GM12878 (cell line): ENCODE results near the gene ELOVL5. TPM values are rescaled to one million over a fixed set of nuclear protein-coding genes. Genes with fewer than 3 reads are reported as not detected.

Experiments used
- ATF2 ChIP-seq: IDR thresholded peaks from 2 replicates; pipeline ENCODE4 v1.6.1; 2012; ENCODE audit warnings: low read length, inconsistent platforms
- CEBPB ChIP-seq, 2 experiments: fragments of 150-350 bp in 1 of 2; IDR thresholded peaks; 2 replicates each; pipeline ENCODE4 v1.6.1; 2012 to 2014; ENCODE audit warnings: low read depth in 2 of 2, low read length in 2 of 2, borderline replicate concordance in 1 of 2, inconsistent platforms in 1 of 2
- DPF2 ChIP-seq: fragments of 450-650 bp; IDR thresholded peaks from 2 replicates; pipeline ENCODE4 v1.6.1; 2017; ENCODE audit warnings: mild to moderate bottlenecking
- FOXK2 ChIP-seq: fragments of 450-650 bp; IDR thresholded peaks from 2 replicates; pipeline ENCODE4 v1.6.1; 2017; ENCODE audit warnings: mild to moderate bottlenecking, moderate library complexity
- IKZF2 ChIP-seq, 2 experiments: fragments of 450-650 bp; IDR thresholded peaks; 2 replicates each; pipeline ENCODE4 v1.6.1; 2017; ENCODE audit warnings: mild to moderate bottlenecking in 2 of 2, moderate library complexity in 2 of 2
- IRF5 ChIP-seq: fragments of 450-650 bp; IDR thresholded peaks from 2 replicates; pipeline ENCODE4 v1.6.1; 2017; ENCODE audit warnings: borderline replicate concordance
- MTA2 ChIP-seq: fragments of 450-650 bp; IDR thresholded peaks from 2 replicates; pipeline ENCODE4 v1.6.1; 2016; ENCODE audit warnings: low read depth, mild to moderate bottlenecking, moderate library complexity
- NKRF ChIP-seq: fragments of 450-650 bp; conservative IDR thresholded peaks from 2 replicates; pipeline ENCODE4 v1.6.1; 2017; ENCODE audit warnings: mild to moderate bottlenecking, moderate library complexity
- RBBP5 ChIP-seq: fragments of 200-600 bp; sonication (generic); conservative IDR thresholded peaks from 2 replicates; pipeline ENCODE4 v1.6.1; 2016
- SIX5 ChIP-seq: IDR thresholded peaks from 2 replicates; pipeline ENCODE4 v1.6.1; 2011; ENCODE audit warnings: mild to moderate bottlenecking, low read depth, low read length, moderate library complexity; ENCODE audit not compliant: severe bottlenecking
- SKIL ChIP-seq: fragments of 450-650 bp; IDR thresholded peaks from 2 replicates; pipeline ENCODE4 v1.6.1; 2017; ENCODE audit warnings: mild to moderate bottlenecking, low read depth, inconsistent platforms; ENCODE audit not compliant: poor library complexity, severe bottlenecking
- SP1 ChIP-seq: IDR thresholded peaks from one replicate; pipeline ENCODE4 v1.6.1; 2011; ENCODE audit warnings: low read depth, low read length
- ZBTB4 ChIP-seq: fragments of 450-650 bp; formaldehyde crosslinking; IDR thresholded peaks from 2 replicates; pipeline ENCODE4 v1.4.0; 2022; ENCODE audit warnings: mild to moderate bottlenecking, moderate library complexity
- ZNF592 ChIP-seq: fragments of 450-650 bp; IDR thresholded peaks from 2 replicates; pipeline ENCODE4 v1.6.1; 2017; ENCODE audit warnings: mild to moderate bottlenecking, moderate library complexity
- polyA plus RNA-seq, 11 experiments: library from polyadenylated mRNA; depleted of rRNA in 4 of 11; unstranded in 6 of 11; stranded (reverse) in 5 of 11; fragments of >200 nt; fragmentation: Nextera tagmentation in 4 of 11; fragmentation: Illumina TruSeq in 1 of 11; extraction: Ambion mirVana in 4 of 11; extraction: Trizol in 1 of 11; gene quantifications; 1 replicate in 1 of 11; 2 replicates in 10 of 11; pipeline versions ENCODE4 v1.2.1 to v1.2.3, GENCODE V29; 2011 to 2016; ENCODE audit warnings: inconsistent platforms in 2 of 11, missing spikeins in 2 of 11, low read depth in 1 of 11
- total RNA-seq, 4 experiments: library from RNA; depleted of rRNA in 3 of 4; stranded (reverse); fragments of >200 nt in 3 of 4; fragmentation: Illumina TruSeq in 1 of 4; extraction: Trizol in 1 of 4; gene quantifications; 2 replicates each; pipeline versions ENCODE4 v1.2.1 to v1.2.3, GENCODE V29; 2013 to 2021

The ELOVL5 gene
- total and polyA plus RNA-seq, 10 of the 15 experiments (the other 5 are each of a cell fraction or from before 2014, with no cell fraction given), result 156 to 241 (median 196) TPM

- TF ChIP-seq SKIL, result no peak
- TF ChIP-seq ZBTB4 (CRISPR knock-in tag), result no peak
- peak; percentile 77 to 81 for TF ChIP-seq IKZF2 (IDR thresholded peaks at IDR 0.05)
- no peak for TF ChIP-seq CEBPB (IDR thresholded peaks at IDR 0.05; ENCODE audit: borderline replicate concordance in 1 of 2, low read depth in 2 of 2, low read length in 2 of 2)
- peak; percentile 50; the same call in 1 of the 2 replicates for TF ChIP-seq ZNF592
- TF ChIP-seq FOXK2, result no peak
- peak; percentile 35; the same call in 1 of the 2 replicates for TF ChIP-seq NKRF
- no peak for TF ChIP-seq IRF5
- peak; percentile 37 for TF ChIP-seq SP1
- TF ChIP-seq DPF2, result peak; percentile 86
- TF ChIP-seq RBBP5, result no peak
- no peak for TF ChIP-seq SIX5
- no peak for TF ChIP-seq ATF2
- TF ChIP-seq MTA2, result peak; percentile 21; the same call in 1 of the 2 replicates
These were observed 10.5 kb upstream of the ELOVL5 start (continued) for GRCh38 chr6:53359095-53359842.
